ENCODE results near the gene PPP6R2.

PPP6R2 gene

DNA sequence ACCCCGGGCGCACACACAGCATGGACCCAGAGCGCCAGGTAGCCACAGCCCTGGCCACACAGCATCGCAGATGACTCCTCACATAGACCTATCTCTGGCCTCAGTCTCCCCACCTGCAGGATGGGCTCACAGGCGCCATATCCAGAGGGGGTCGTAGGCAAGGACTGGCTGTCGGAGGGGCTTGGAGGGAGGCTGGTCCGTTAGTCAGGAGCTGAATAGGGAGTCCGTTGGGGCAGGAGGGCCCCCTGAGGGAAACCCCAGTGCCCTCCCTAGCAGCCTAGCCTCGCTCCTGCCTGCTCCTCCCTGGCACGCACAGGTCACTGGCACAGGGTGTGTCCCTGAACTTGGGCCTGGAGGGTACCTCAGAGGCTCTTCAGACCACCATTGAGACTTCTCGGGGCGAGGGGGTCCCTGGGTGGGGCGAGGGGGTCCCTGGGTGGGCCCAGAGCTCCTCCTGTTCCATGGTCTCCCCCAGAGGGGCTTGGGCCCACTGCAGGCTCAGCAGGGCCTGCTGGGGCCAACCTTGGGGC is 37.7 kb upstream of the PPP6R2 start:
- DNase-seq (ENCODE audit: low read depth, low spot score): no peak

DNA sequence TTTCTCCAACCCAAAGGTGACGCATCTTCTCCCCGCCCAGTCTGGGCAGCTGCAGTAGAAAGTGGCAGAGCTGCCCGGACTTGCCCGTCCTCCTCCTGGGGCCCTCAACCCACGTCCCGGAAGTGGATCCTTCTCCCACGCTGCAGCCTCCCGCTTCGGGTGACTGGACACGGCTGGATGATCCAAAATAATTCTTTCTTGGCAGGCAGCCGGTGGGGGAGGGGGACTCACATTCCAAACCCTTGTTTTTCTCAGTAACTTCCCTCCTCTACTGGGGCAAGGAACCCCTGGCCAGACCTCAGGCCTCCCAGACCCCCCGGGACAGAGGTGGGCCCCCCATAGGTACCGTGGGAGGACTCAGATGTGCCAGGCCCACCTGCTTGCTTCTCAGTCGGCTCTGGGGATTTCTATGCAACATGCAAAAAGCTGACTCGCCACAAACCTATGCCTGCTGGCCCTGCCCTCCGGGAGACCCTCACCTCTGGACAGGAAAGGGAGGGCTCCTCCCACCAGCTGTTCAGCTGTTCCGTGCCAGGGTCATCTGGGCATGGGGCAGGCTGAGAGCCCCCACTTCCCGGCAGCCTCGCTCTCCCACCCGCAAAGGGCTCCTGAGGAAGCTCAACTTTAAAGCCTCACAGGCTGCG is 37.1 kb upstream of the PPP6R2 start:
- DNase-seq (ENCODE audit: low read depth, low spot score): peak; percentile 50

GRCh38 chr22:50306753-50307749 is 36.1 kb upstream of the PPP6R2 start, which contains the start of gene PLXNB2:
Gene PLXNB2, minus strand, starts transcription at chr22:50307646. Its CDS starts 17,062 bp downstream, at chr22:50290584.
- peak; percentile 63 for DNase-seq (ENCODE audit: low read depth, low spot score)

GRCh38 chr22:50307890-50308596 is 35.1 kb upstream of the PPP6R2 start:
- DNase-seq (ENCODE audit: low read depth, low spot score): no peak

DNA sequence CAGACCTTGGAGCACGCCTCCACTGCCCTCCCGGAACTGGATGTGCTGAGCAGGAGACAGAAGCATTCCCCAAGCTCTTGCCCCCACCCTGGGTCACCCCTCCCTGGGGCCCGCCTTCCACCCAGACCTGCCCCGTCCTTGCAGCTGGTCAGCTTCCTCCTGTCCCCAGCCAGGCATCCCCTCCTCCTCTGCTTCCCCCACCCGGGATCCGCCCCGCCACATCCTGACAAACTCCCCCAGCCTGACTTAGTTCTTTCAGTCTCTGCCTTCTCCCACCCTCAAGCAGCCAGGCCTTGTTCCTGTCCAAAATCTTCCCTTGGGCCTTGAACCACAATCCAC is 34.6 kb upstream of the PPP6R2 start:
- peak; percentile 32 for DNase-seq (ENCODE audit: low read depth, low spot score)

DNA sequence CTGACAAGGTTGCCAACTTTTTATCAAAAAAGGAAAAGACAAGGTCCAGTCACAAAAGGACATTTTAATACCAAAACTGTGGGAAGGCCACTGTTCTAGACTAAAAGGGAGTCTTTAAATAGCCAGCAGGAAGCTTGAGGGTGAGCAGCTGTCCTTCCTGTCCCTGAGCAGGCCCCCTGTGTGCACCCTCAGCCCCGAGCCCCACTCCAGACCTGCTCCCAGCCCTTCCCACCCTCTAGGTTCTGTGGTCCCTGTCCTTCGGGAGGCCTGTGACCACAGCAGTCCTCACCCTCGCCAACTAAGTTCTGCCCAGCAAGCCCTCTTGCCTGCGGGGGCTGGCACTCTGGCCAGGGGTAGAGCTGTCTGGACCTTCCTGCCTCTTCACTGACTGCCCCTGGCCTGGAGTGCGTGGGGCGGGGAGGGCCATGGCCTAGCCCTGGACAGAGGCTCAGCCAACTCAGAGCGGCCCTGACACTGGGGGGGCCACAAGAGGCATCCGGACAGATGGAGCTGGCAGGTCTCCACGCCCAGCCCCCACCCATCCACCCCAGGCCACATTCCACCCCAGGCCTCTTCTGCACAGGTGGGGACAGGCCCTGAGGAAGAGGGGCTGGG is 34.0 kb upstream of the PPP6R2 start:
- DNase-seq (ENCODE audit: low read depth, low spot score): no peak

DNA sequence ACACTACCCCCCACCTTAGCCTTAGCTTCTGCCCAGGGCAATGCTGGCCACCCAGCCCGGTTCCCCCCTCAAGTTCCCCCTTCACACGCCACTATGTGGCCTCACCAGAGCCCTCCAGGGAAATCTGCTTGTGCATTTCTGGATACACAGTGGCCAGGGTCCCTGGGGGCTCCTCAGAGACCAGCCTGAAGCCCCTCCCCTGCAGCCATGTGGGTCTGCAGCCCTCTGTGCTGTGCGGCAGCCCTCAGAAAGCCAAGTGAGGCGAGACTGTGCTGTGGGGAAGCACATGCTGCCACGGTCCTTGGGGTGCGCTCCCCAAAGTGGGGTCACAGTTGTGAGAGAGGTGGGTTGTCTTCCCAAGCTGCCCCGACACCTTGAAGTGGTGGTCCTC is 33.5 kb upstream of the PPP6R2 start:
- DNase-seq (ENCODE audit: low read depth, low spot score): no peak

DNA sequence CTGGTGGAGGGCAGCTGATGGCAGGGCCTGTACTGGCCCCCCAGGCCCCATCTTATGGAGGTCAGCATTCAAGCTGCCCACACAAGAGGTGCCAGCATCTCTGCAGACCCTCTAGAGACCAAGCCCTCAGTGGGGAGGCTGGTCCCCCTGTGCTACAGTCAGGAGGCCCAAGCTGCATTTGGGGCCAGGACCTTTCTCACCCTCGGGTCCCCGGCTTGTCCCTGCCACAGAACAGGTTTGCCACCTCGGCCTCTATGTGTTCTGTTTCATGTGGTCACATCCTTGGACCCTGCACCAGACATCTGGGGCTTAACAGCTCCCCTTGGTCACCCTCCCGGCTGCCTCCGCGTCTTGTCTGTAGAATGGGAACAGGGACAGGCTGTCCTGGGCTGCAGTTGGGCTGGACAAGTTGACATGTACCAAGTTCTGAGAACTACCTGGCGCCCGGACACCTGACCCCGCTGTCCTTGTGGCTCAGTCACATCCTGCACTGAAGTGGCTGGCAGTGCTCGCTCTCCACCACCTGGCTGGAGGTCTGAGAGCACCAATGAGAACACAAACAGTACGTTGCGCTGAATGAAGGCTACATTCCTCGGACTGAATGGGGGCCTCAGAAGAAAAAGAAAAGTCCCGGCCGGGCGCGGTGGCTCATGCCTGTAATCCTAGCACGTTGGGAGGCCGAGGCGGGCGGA is 33.0 kb upstream of the PPP6R2 start:
- peak; percentile 69 for DNase-seq (ENCODE audit: low read depth, low spot score)

DNA sequence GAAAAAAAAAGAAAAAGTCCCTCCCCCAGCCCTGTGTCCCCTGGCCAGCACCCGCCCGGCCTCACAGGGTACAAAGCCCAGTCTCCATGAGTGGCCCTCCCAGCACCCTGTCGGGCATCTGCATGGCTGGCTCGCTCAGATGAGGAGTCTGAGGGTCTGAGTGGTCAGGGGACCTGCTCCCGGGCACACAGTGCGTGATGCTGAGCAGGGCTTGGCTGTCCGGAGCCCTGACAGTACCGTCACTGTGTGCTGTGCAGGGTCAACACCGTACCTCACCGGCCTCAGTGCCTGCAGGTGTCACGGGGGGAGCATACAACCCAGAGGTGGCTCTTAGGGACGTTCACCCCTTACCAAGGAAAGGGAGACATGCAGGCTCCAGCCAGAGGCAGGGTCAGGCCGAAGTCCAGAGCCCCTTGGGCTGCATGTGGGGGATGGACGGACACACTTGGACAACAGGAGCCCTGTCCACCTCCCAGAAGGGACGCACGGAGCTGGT is 32.1 kb upstream of the PPP6R2 start:
- no peak for DNase-seq (ENCODE audit: low read depth, low spot score)

GRCh38 chr22:50311606-50312351 is 31.3 kb upstream of the PPP6R2 start:
- no peak for DNase-seq (ENCODE audit: low read depth, low spot score)

DNA sequence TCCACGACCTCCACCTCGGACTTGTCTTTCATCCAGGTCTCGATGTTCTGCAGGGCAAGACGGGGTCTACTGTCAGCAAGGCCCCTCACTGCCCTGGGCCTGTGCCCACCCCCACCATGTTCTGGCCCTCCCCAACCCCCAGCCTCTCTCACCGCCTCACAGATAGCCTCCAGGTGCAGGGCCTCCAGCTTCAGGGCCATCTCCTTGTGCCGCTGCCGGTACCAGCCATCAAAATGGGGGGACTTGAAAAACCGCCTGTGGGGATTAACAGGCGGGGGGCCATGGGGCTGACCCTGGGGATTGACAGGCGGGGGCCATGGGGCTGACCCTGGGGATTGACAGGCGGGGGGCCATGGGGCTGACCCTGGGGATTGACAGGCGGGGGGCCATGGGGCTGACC is 30.8 kb upstream of the PPP6R2 start:
- DNase-seq (ENCODE audit: low read depth, low spot score): no peak

GRCh38 chr22:50313021-50313420 is 30.1 kb upstream of the PPP6R2 start:
- DNase-seq (ENCODE audit: low read depth, low spot score): no peak

DNA sequence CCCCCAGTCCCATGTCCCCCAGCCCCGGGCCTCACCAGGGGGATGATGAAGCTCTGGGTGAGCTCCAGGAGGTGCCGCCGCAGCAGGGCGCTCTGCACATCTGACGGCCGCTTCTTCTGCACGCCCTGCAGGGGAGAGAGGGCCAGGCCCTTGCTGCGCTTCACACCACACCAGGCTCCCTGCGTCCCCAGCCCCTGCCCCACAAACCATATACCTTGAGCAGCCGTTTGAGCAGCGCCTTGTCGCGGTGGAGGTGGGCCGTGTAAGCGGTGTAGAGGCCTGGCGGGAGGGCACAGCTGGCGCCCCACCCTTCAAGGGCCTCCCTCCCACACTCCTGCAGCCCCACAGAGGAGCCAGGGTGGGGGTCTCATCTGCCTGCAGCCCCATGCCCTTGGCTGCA is 29.5 kb upstream of the PPP6R2 start:
- no peak for DNase-seq (ENCODE audit: low read depth, low spot score)

DNA sequence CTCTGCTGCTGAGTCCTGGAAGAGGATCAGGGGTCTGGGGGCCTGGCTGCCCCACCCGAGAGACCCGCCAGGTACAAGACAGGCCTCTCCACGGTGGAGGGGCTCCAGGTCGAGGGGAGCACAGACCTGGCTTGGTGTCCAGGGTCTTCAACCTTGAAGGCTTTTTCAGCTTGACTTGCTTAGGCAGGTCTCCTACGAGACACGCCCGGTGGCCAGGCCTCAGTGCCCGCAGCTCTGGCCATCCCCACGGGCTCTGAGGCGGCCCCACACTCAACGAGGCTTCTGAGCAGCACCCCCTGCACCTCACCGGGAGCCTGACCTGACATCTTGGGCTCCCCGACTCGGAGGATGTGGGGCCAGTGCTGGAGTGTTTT is 29.1 kb upstream of the PPP6R2 start:
- no peak for DNase-seq (ENCODE audit: low read depth, low spot score)

- DNase-seq (ENCODE audit: low read depth, low spot score): peak; percentile 73
Measured at GRCh38 chr22:50314455-50315288, 28.5 kb upstream of the PPP6R2 start.

GRCh38 chr22:50315289-50316113 is 27.6 kb upstream of the PPP6R2 start:
- DNase-seq (ENCODE audit: low read depth, low spot score): no peak

DNA sequence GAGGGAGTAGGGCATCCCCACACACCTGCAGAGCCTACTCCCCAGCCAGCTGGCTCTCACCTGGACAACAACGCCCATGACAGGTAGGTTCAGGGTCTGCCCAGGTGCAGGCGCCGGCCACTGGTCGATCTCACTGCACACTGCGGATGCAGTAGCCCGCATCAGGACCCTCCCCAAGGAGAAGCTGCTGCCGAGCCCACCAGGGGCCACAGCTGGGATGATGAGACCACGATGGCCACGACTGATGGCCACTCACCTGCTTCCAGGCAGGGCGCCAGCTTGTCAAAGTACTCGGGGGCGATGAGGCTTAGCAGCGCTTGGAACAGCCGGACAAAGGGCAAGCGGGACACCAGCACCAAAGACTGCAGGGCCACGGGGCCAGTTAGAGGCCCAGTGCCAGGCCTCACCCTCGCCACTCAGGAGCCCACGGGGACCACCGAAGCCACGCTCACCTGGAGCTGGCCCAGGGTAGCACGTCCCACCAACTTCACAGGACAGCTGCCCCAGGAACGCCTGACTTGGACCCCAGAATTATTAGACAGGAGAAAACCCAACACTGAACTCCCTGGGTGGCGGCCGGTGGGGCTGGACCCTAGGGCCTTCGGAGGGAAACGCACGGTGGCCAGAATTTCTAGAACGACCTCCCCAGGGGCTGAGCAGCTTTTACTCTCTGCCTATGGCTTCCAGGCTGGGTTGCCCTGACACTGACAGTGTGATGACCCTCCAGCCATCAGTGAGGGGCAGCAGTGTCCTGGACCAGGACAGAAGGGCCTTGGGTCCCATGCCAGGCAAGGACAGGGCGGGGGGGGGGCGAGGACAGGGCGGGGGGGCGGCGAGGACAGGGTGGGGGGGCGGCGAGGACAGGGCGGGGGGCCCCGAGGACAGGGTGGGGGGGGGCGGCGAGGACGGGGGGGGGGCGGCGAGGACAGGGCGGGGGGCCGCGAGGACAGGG is 26.7 kb upstream of the PPP6R2 start:
- no peak for DNase-seq (ENCODE audit: low read depth, low spot score)

Measured in ELF-1 (cell line).